Endothelial cell of umbilical vein (primary cell): ENCODE data around the gene TRANK1.

Source experiments
- EZH2 ChIP-seq: IDR thresholded peaks from 2 replicates; pipeline ENCODE4 v1.6.1; 2012; ENCODE audit warnings: borderline replicate concordance, low read depth, mild to moderate bottlenecking, moderate library complexity, low read length, inconsistent platforms; ENCODE audit not compliant: severe bottlenecking
- FOS ChIP-seq: IDR thresholded peaks from 2 replicates; pipeline ENCODE4 v1.6.1; 2011; ENCODE audit warnings: mild to moderate bottlenecking, low read length, moderate library complexity, borderline replicate concordance; ENCODE audit not compliant: insufficient read depth
- JUN ChIP-seq: IDR thresholded peaks from 2 replicates; pipeline ENCODE4 v1.6.1; 2011; ENCODE audit warnings: borderline replicate concordance, low read depth; ENCODE audit not compliant: insufficient read length, insufficient read depth
- POLR2A ChIP-seq: IDR thresholded peaks from 2 replicates; pipeline ENCODE4 v1.6.1; 2012; ENCODE audit warnings: low read depth, mild to moderate bottlenecking, control low read depth, low read length
- POLR2AphosphoS5 ChIP-seq: IDR thresholded peaks from 2 replicates; pipeline ENCODE4 v1.6.1; 2012; ENCODE audit warnings: low read depth, mild to moderate bottlenecking, control low read depth, low read length, moderate library complexity; ENCODE audit not compliant: insufficient read depth
- TF ChIP-seq, protein P1 (sequence below), 2 donors: IDR thresholded peaks; 1 replicate in 1 of 2; 2 replicates in 1 of 2; pipeline ENCODE4 v1.5.1; 2011; ENCODE audit warnings: low read length in 2 of 2, mild to moderate bottlenecking in 2 of 2, moderate library complexity in 2 of 2, control low read depth in 1 of 2, inconsistent platforms in 1 of 2, low read depth in 1 of 2; ENCODE audit not compliant: insufficient read depth in 1 of 2; ENCODE audit errors: extremely low read depth in 1 of 2
- TF ChIP-seq, protein P2 (sequence below): IDR thresholded peaks from 2 replicates; pipeline ENCODE4 v1.6.1; 2011; ENCODE audit not compliant: insufficient read depth, insufficient read length

DNA sequence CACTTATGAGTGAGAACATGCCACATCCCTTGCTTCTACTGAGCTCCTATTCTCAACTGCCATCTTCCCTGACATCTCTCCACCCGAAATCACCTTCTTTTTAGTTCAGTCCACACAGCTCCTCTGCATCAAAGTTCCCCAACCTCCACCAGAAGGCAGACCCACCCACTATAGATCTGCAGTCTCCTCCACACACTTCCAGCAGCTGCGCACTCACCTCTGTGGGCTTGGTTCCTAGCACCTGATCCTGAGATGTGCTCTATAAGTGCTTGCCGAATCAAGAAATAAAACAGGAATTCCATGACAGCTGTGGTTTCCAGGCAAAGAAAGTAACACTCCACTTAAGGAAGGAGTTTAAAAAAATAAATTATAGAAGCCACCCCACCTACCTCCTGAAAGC, 85.4 kb downstream of the TRANK1 start:
- TF ChIP-seq, protein P1, sequence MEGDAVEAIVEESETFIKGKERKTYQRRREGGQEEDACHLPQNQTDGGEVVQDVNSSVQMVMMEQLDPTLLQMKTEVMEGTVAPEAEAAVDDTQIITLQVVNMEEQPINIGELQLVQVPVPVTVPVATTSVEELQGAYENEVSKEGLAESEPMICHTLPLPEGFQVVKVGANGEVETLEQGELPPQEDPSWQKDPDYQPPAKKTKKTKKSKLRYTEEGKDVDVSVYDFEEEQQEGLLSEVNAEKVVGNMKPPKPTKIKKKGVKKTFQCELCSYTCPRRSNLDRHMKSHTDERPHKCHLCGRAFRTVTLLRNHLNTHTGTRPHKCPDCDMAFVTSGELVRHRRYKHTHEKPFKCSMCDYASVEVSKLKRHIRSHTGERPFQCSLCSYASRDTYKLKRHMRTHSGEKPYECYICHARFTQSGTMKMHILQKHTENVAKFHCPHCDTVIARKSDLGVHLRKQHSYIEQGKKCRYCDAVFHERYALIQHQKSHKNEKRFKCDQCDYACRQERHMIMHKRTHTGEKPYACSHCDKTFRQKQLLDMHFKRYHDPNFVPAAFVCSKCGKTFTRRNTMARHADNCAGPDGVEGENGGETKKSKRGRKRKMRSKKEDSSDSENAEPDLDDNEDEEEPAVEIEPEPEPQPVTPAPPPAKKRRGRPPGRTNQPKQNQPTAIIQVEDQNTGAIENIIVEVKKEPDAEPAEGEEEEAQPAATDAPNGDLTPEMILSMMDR (IDR thresholded peaks at IDR 0.05; ENCODE audit: extremely low read depth in 1 of 2, insufficient read depth in 1 of 2, low read depth in 1 of 2, low read length in 2 of 2) = no peak
- TF ChIP-seq POLR2A = no peak
- no peak for TF ChIP-seq EZH2
- TF ChIP-seq POLR2AphosphoS5 = no peak
- TF ChIP-seq, protein P2, sequence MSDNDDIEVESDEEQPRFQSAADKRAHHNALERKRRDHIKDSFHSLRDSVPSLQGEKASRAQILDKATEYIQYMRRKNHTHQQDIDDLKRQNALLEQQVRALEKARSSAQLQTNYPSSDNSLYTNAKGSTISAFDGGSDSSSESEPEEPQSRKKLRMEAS = no peak
- no peak for TF ChIP-seq FOS
- TF ChIP-seq JUN = no peak
